ENCODE data around the gene GABRP.
"Not testable (repeated sequence)": the region's sequence is repeated elsewhere in the genome, so short reads cannot be mapped to it uniquely, and the experiment has no call there.

The GABRP gene

GRCh38 chr5:170792878-170793277, 9.4 kb downstream of the GABRP start:
- no peak for DNase-seq (ENCODE audit: low read depth, low spot score)

GRCh38 chr5:170795154-170795553, 11.6 kb downstream of the GABRP start:
- DNase-seq (ENCODE audit: low read depth, low spot score) = no peak

GRCh38 chr5:170805666-170806065, 22.1 kb downstream of the GABRP start:
- no peak for DNase-seq (ENCODE audit: low read depth, low spot score)

GRCh38 chr5:170809551-170809950, 26.0 kb downstream of the GABRP start:
- no peak for DNase-seq (ENCODE audit: low read depth, low spot score)

GRCh38 chr5:170811719-170812118, 28.2 kb downstream of the GABRP start:
- DNase-seq (ENCODE audit: low read depth, low spot score) = no peak

- no peak for DNase-seq (ENCODE audit: low read depth, low spot score)
Measured at GRCh38 chr5:170813231-170813630, 29.7 kb downstream of the GABRP start.

GRCh38 chr5:170817195-170817594, 33.7 kb downstream of the GABRP start:
- DNase-seq (ENCODE audit: low read depth, low spot score) = no peak

- DNase-seq (ENCODE audit: low read depth, low spot score) = no peak
Measured at GRCh38 chr5:170818232-170818631, 34.7 kb downstream of the GABRP start.

- DNase-seq (ENCODE audit: low read depth, low spot score) = no peak
Measured at GRCh38 chr5:170819824-170820223, 36.3 kb downstream of the GABRP start.

- DNase-seq (ENCODE audit: low read depth, low spot score) = no peak
Measured at GRCh38 chr5:170821257-170821800, 37.8 kb downstream of the GABRP start.

- DNase-seq (ENCODE audit: low read depth, low spot score) = no peak
Measured at GRCh38 chr5:170826117-170826516, 42.6 kb downstream of the GABRP start.

GRCh38 chr5:170832241-170832640, 48.7 kb downstream of the GABRP start:
- DNase-seq (ENCODE audit: low read depth, low spot score) = no peak

GRCh38 chr5:170833981-170834380, 50.5 kb downstream of the GABRP start:
- DNase-seq (ENCODE audit: low read depth, low spot score) = not testable (repeated sequence)

- DNase-seq (ENCODE audit: low read depth, low spot score) = no peak
Measured at GRCh38 chr5:170836226-170836625, 52.7 kb downstream of the GABRP start.

- no peak for DNase-seq (ENCODE audit: low read depth, low spot score)
Measured at GRCh38 chr5:170843870-170844269, 60.3 kb downstream of the GABRP start.

- no peak for DNase-seq (ENCODE audit: low read depth, low spot score)
Measured at GRCh38 chr5:170844651-170845050, 61.1 kb downstream of the GABRP start.

- DNase-seq (ENCODE audit: low read depth, low spot score) = no peak
Measured at GRCh38 chr5:170846416-170846815, 62.9 kb downstream of the GABRP start.

- no peak for DNase-seq (ENCODE audit: low read depth, low spot score)
Measured at GRCh38 chr5:170846846-170847245, 63.3 kb downstream of the GABRP start.

- DNase-seq (ENCODE audit: low read depth, low spot score) = no peak
Measured at GRCh38 chr5:170848033-170848432, 64.5 kb downstream of the GABRP start.

GRCh38 chr5:170849374-170849773, 65.8 kb downstream of the GABRP start:
- DNase-seq (ENCODE audit: low read depth, low spot score) = no peak

GRCh38 chr5:170854566-170854965, 71.0 kb downstream of the GABRP start:
- DNase-seq (ENCODE audit: low read depth, low spot score) = no peak

- DNase-seq (ENCODE audit: low read depth, low spot score) = no peak
Measured at GRCh38 chr5:170857066-170857465, 73.5 kb downstream of the GABRP start.

- no peak for DNase-seq (ENCODE audit: low read depth, low spot score)
Measured at GRCh38 chr5:170860415-170860814, 76.9 kb downstream of the GABRP start.

Measured in activated CD4-positive, CD25-positive, alpha-beta regulatory T cell treated with anti-CD3 and anti-CD28 coated beads, Interleukin-2, amount 50 U/mL, for 16 hours (primary cell).